IPS-NIHi7 (cell line): ENCODE data around the gene TMEM234.
A peak's percentile ranks its signal among the peaks of the same experiment; 100 is the strongest.

ENCODE experiments used
- DNase-seq: peaks from one replicate; pipeline ENCODE4 v3.0.0; 2012; ENCODE audit warnings: mixed read lengths; ENCODE audit errors: extremely low spot score

The TMEM234 gene

DNA sequence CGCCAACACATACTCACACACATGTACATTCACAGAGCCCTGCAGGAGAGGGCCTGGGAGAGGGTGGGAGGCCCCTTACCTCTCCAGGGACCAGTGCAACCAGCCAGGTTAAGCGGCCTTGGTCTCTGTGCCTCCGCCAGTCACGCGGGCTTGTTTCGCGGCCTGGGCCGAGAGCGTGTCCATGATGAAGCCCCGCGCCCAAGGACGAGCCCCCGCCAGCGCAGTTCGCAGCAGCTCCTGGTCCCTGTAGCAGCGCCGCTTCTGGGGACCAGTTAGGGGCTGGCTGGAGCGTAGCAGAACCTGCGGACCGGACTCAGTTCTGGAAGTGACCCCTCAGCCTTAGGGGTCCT lies 17.6 kb upstream of the TMEM234 start:
- DNase-seq = no peak

DNA sequence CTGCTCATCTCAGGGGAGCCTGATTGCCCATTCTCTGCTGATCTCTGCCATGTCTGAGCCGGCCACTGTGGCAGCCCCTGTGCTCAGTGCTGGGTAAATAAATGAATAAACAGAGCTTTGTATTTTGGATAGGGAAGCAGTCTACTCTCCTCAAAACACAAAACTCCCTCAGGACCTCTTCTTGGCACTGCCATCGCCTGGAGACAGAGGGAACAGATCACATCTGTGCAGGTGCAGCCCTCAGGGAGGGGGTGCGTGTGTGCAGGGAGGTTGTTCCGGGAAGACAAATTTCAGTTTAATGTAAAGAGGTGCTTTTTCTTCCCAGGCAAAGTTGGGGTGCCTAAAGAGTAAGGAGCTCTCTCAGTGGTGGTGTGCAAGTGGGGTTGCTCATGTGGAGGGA lies 17.2 kb upstream of the TMEM234 start:
- no peak for DNase-seq

DNA sequence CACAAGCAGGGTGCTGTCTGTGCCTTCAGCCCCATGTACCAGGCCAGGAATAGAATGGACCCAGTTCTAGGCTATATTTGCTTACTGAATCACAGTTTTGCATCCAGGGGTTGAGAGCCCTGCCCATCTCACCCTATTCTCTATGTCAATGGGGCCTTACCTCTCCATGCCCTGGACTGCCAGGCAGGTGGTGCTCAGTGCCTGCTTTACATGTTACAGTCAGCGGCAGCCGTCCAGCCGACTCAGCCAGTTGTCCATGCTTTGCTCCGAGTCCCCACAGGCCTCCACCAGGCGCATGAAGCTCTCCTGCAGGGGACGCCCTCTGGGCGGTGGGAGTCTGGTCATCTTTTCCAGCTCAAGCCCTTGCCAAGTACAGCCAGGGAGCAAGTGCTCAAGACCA lies 12.6 kb upstream of the TMEM234 start:
- no peak for DNase-seq

DNA sequence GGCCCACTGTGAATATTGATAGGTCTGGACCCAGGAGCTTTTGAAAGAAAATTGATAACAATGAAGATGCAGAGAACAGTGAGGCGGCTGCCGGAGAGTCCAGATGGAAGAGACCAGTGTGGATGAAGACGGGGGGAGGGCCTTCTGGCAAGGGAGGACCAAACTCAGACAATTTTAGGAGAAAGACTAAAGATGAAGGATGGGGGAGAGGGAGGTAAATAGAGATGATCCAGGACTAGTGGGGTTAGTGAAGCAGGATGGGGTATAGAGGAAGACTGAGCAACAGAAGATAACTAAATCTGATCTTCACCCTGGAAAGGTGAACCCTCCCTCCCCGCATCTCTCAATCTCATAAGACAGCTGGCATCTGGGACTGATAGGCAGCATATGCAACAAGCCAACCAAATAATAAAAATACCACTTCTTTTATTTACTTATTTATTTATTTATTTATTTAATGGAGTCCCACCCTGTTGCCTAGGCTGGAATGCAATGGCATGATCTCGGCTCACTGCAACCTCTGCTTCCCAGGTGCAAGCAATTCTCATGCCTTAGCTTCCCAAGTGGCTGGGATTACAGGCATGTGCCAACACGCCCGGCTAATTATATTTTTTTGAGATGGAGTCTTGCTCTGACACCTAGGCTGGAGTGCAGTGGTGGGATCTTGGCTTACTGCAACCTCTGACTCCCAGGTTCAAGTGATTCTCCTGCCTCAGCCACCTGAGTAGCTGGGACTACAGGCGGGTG lies 10.6 kb upstream of the TMEM234 start:
- no peak for DNase-seq

DNA sequence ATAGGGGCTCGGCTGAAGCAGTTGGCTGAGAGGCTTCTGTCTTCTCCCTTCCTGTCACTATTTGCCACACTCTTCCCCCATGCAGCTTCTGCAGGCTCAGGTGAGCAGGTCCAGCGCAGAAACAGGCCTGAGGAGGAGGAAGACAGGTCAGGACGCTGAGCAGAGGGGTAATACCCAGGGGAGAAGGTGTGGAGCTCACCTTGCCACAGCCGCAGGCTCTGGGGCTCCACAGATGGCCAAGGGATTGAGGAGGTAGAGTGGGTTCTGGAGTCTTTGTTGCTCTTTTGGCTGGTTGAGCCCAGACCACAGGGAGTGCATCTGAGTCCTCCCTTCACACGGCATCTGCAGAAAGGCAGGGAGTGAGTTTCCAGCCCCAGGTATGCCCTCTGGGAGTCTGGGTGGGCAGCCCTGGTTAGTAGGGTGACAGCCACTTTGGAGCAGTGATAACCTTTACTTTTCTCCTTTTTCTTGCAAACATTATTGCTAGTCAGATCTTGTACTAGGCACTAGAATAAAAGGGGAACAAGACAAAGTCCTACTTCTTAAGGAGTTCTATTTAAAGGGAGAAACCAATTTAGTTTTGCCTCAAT lies 9.8 kb upstream of the TMEM234 start:
- DNase-seq = no peak

DNA sequence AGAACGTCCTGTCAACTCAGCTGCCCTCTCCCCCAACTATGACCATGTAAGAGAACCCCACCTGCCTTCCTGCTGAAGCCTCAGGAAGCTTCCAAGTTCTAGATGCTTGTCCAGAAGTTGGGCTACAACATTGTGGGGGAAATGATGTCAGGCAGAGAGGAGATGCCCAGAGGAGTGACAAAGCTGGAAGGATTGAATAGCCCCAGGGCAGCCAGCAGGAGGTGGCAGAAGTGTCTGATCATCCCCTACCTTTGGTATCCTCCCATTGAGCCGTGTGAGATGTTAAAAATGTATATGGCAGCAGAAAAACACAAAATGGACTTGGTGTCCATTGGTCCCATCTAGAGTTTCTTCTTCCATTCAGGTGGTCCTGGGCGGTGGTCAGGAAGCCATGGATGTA lies 6.6 kb upstream of the TMEM234 start:
- DNase-seq = no peak

DNA sequence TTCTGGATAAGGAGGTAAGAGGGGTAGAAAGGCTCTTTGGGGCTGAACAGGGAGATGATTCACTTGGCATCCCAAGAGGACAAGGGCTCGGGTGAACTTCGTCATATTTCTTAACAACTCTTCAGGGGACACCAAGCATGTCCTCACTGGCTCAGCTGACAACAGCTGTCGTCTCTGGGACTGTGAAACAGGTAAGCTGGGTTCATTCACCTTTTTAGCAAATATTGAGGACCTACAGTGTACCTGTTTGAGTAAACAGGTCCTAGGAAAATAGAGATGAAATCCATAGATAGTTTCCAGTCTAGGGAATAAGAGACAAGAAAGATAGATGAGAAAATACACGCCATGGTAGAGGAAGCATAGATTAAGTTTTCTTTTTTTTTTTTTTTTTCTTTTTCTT lies 2.1 kb upstream of the TMEM234 start:
- no peak for DNase-seq

DNA sequence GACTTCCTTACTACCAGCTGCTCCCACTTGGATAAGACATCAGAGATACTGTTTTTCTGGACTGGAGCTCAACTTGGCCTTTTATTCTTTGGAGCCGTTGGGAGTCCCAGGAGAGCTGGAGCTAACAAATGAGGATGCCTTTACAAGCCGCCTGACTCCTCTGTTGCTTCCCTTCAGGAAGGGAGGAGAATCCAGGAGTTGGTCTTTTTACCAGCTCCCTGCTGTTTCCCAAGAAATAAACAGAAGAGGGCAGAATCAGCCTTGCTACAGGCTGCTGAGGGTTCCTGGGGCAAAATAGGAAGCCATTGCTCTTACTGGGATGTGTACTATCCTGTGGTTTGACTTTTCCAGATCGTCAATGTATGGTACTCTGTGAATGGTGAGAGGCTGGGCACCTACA lies 1.5 kb upstream of the TMEM234 start:
- no peak for DNase-seq

DNA sequence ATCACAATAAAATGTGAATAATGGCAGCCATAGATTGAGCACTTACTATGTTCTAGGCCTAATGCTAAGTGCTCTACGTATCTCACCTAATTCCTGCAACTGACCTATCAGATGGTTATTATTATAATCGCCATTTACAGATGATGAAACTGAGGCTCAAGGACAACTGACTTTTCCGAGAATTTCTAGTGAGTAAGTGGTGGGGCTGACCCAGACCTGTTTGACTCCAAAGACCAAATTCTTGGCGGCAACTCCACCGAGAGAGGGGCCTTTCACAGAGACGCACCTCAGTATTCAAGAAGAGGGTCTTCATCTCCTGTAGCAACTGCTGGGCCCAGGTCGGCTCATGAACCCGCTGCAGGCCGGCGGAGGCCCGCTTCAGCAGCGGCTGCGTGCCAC lies 573 bp downstream of the TMEM234 start:
- no peak for DNase-seq

DNA sequence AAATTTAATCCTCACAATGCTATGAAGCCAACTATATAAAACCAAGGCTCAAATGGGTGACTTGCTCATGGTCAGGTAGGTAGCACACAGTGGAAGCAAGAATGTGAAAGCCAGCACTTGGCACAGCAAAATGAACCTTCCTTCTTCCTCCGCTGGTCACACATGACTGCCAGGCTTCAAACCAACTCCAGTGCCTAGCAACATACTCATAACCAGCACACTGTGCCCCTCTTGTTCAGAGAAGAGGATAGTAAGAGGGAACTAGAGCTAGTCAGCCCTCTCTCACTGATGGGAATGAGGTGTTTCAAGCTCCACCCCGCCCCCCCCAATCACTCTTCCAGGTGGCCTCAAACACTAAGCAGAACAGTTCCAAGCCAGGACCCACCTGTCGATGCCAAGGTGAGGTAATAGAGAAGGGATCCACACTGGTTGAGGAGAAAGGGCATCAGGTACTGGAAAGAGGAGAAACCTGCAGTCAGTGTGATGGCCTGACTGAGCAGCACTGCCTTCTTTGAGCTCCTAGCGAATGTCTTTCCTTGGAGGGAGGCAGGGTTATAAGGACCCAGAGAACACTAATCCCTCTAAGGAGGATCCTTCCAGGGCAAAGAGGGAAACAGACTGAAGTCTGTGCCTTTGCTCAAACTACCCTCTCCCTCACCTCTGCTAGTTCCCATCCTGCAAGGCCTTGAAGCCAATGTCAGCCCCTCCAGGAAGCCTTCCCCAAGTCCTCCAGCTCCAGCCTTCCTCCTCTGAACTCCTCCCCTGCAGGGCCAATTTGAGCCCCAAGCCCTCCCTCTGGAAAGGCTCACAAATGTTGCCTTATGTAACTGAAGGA lies 1.2 kb downstream of the TMEM234 start:
- DNase-seq = no peak

DNA sequence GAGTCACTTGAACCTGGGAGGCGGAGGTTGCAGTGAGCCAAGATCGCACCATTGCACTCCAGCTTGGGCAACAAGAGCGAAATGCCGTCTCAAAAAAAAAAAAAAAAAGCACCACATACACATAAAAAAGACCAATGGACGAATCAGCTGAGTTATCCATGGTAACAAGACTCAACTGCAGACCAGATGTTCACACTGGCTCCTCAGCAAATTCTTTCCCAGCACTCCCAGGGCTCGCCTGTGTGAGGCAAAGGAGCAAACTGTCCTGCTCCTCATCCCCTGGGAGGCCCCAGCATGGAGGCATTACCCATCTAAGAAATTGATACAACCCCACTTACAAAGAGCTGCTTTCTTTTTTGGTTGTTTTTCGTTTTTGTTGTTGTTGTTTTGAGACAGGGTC lies 3.1 kb downstream of the TMEM234 start:
- no peak for DNase-seq

DNA sequence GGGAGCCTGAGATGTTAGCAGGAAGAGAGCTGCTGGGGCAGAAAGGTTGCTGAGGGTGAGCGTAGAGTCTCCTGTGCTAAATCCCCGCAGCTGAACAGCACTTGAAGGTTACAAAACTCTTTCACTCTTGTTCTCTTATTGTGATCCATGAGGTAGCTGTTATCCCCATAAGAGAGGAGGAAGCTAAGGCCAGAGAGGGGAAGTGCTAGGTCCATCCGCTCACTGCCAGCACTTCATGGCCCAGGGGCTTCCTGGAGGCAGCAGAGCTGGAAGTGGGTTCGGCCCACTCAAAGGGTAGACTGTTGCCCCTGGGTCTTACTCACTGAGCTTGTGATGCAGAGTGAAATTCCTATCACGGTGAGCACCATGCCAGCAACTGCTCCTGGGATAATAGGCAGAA lies 5.6 kb downstream of the TMEM234 start:
- no peak for DNase-seq

DNA sequence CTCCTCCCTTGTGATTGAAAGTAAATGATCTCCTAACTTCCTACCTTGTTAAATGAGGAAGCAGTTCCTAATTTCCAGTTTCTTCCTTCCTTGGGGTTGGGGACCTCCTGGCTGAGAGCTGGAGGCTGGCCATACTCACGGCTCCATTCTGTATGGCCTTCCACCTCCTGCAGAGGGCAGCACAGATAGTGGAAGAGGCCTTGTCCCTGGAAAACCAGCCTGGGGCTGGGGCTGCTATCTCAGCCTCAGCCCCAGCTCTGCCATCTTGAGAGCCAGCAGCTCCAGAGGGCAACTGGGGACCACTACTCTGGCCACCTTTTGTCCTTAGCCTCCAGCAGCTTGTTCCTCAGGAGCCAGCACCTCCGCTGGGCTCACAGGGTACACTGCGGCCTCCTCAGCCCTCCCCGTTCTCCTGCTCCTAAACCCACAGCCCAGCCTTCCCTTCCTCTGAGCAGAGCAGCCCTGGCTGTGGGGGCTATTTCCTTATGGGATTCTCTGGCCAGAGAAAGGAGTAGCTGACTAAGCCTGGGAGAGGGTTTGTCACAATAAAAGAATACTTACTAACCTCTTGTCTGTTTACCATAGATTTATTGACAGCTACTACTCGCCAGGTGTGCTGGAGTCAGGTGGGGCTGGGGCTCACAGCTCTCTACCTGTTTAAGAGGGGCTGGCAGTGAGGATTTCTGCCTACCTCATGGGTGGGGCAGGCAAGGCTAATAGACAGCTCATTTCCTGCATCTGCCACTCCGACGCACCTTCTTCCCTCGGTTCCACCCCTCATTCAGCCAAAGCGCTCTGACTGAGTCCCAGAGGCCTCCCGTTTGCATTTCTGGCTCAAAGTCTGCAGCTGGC lies 6.3 kb downstream of the TMEM234 start:
- DNase-seq = peak; percentile 82

DNA sequence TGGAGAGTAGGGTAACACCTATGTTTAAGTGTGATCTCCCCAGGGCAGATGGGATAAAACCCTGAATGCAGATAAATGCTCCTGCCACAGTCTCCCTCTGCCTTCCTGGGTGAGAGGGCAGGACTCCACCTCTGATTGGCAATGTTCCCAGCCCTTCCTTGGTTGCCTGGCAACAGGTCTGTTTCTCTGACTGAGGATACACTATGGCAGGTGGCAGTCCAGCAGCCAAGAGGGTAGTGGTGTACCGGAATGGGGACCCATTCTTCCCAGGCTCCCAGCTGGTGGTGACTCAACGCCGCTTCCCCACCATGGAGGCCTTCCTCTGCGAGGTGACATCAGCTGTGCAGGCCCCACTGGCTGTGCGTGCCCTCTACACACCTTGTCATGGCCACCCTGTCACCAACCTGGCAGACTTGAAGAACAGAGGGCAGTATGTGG lies 13.2 kb downstream of the TMEM234 start, which contains the start of gene DCDC2B:
TSS of gene DCDC2B (plus strand) at position 199 of the 438 bp plus-strand sequence. CDS start at position 204, 5 bp downstream.
- no peak for DNase-seq

DNA sequence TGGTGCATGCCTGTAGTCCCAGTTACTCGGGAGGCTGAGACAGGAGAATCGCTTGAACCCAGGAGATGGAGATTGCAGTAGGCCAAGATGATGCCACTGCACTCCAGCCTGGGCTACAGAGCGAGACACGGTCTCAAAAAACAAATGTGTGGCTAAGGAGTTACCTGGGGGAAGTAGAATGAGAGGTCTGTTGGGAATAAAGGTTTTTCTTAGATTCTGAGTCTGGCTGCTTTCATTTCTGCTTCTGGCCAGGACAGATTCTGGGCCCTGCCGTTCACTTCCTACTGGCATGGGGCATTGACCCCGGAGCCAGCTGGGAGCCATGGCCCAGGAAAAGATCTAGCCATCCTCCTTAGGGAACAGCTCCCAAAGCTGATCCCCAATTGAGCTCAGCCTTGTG lies 13.7 kb downstream of the TMEM234 start:
- no peak for DNase-seq

DNA sequence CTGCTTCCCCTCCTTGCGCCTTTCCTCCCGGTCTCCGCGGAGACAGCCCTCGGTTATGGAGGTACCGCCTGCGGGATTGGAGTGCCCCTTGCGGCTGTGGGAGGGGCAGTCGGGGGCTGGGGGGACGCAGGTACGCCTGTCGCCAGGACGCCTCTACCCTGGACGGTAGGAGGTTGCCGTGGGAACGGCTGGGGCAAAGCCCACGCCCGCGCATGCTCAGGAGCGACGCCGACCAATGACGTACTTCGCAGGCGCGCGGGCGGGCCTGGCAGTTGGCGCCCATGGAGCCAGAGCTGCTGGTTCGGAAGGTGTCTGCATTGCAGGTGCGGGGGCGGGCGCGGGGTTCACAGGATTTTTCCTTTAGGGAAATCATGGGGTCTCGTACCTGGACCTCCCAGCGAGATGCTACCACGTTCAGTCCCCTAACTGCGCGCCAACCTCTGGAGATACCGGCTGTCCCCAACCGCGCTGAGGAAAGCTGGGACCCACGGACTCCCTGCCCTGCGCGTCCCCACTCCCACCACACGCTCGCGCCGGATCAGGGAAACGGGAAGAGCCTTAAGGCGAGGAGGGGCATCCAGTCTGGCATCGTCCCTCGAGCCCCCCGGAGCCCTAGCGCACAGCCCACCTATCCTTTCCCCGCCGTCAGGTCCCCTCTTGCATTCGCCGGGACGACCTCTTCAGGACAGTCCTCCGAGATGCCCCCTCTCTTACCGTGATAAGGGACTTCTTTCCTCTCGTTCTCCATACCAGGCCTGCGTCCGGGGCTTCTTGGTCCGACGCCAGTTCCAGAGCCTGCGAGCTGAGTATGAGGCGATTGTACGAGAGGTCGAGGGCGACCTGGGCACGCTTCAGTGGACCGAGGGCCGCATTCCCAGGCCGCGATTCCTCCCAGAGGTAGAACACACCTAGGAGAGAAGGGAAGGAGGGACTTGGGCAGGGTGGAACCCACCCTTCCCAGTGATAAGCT lies 16.5 kb downstream of the TMEM234 start, which contains the start of gene IQCC:
TSS of gene IQCC (plus strand) at position 271 of the 970 bp plus-strand sequence. CDS start at position 282, 11 bp downstream.
- DNase-seq = peak; percentile 95

DNA sequence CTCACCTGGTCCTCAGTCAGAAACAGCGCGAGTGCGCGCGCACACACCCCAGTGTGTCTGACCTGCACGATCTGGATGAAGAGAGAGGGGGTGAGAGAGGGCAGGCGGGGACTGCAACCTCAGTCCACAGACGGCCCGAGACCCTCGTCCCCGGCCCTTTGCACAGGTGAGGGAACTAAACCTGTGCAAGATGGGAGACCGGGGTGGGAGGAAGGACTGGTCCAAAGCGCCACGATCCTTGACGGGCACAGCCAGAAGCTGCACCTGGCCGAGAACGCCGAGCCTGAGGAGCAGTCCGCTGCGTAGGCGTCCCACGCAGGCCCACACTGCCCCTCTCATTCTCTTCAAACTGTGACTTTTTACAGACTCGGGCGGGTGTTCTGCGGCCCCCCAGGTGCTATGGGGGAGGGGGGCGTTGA lies 17.2 kb downstream of the TMEM234 start:
- DNase-seq = no peak

DNA sequence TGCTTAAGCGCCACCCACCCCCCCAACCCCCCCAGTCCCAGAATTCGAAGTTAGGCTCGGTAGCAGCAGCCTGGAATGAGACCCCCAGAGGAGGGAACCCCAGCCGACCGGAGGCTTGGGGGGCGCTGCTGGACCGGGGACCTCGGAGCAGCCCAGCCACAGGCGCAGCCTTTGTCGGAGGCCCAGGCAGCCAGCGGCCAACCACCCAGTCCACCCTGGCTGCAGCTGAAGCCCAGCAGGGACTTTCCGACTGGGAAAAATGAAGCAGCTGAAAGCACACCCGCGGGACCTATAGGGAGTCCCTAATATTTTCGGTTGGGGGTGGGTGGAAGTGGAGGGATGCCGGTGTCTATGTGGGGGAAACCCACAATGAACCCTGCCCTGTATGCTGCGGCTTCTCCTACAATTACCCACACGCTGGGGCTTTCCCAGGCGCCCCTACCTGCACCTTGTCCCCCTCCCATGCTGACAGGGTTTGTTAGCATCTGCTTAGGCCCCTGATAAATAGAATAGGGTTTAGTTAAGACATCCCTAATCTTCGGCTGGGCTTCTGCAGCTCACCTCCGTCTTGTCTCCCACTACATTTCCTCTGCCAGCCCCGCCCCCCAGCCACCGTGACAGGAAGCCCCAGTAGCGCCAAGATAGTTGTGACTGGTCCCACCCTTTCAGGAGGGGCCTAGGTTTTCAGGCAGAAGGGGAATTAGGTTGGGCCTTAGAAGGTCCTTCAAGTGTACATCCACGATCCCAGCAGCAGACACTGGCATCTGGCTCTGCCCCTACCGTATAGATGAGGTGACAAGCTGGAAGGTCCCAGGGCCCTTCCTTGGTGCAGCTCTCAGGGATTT lies 20.9 kb downstream of the TMEM234 start:
- peak; percentile 60 for DNase-seq

DNA sequence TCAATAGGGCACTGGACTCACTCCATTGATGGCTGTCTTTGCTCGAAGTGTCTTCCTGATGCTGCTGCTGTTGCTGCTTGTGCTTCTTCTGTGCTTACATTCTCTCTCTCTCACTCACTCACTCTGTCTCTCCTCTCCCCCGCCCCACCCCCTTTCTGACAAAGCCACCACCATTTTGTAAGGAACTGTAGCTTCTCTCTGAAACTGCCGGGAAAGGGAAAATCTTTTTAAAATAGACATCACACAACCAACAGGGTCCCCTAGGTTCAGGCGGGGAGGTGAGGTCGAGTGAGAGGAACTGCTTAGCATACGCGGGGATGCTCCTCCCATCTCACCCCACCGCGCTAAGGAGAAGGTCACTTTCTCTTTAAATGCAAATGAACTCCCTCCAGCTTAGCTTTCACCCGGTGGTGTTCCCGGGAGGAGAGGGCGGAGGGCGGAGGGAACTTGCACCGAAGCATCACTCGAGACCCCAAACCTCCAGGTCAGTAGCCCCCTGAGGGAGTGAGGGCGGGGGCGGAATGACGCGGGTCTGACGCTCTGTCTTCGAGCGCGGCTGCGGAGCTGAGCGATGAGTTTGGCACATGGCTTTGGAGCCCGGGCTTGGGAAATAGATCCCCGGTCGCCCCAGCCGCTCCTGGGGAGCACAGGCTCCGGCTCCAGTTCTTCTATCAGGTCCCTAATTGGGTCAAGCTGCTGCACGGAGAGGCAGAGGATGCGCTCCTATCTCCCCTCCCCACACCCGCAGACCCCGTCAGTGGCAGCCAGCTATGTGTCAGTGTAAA lies 21.7 kb downstream of the TMEM234 start, which contains the start of gene CCDC28B:
TSS of gene CCDC28B (plus strand) at position 370 of the 785 bp plus-strand sequence. CDS start 1,341 bp downstream, outside the sequence.
- DNase-seq = peak; percentile 91
